ENCODE results near the gene ATP10A. TPM values are rescaled to one million over a fixed set of nuclear protein-coding genes. Genes with fewer than 3 reads are reported as not detected.

Gene ATP10A
- total RNA-seq, 1 experiment from 2014 or later = 3.0 TPM

- Mint-ChIP-seq H3K4me1 (ENCODE audit: low read depth, unreplicated experiment) (no peaks in the 10 kb centered on the region), H3K4me3 (ENCODE audit: low read depth, unreplicated experiment) (no peak overlapping the region), H3K27me3 (ENCODE audit: unreplicated experiment) (no peaks in the 10 kb centered on the region), H3K27ac (ENCODE audit: unreplicated experiment) (no peak overlapping the region), H3K9me3 (ENCODE audit: low read depth, unreplicated experiment) (no peaks in the 10 kb centered on the region), H3K36me3 (ENCODE audit: insufficient read depth, unreplicated experiment) (no peaks in the 10 kb centered on the region)
- CTCF ChIA-PET = no interaction called here
- TF ChIP-seq, protein P1, sequence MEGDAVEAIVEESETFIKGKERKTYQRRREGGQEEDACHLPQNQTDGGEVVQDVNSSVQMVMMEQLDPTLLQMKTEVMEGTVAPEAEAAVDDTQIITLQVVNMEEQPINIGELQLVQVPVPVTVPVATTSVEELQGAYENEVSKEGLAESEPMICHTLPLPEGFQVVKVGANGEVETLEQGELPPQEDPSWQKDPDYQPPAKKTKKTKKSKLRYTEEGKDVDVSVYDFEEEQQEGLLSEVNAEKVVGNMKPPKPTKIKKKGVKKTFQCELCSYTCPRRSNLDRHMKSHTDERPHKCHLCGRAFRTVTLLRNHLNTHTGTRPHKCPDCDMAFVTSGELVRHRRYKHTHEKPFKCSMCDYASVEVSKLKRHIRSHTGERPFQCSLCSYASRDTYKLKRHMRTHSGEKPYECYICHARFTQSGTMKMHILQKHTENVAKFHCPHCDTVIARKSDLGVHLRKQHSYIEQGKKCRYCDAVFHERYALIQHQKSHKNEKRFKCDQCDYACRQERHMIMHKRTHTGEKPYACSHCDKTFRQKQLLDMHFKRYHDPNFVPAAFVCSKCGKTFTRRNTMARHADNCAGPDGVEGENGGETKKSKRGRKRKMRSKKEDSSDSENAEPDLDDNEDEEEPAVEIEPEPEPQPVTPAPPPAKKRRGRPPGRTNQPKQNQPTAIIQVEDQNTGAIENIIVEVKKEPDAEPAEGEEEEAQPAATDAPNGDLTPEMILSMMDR (IDR thresholded peaks at IDR 0.05; ENCODE audit: unreplicated experiment) = no peak
- DNase-seq = no peak
- intact Hi-C loops (cut with micrococcal nuclease; ENCODE audit: unreplicated experiment) = no loop called here
- no TSS peak for BruUV-seq (replicated peaks)
Observed at GRCh38 chr15:25683415-25683814, 179.7 kb downstream of the ATP10A start.

- BruUV-seq (replicated peaks) = no TSS peak
- Mint-ChIP-seq H3K9me3 (ENCODE audit: low read depth, unreplicated experiment) (no peaks in the 10 kb centered on the region), H3K4me1 (ENCODE audit: low read depth, unreplicated experiment) (no peaks in the 10 kb centered on the region), H3K4me3 (ENCODE audit: low read depth, unreplicated experiment) (no peak overlapping the region), H3K27me3 (ENCODE audit: unreplicated experiment) (no peaks in the 10 kb centered on the region), H3K36me3 (ENCODE audit: insufficient read depth, unreplicated experiment) (no peaks in the 10 kb centered on the region), H3K27ac (ENCODE audit: unreplicated experiment) (no peak overlapping the region)
- no peak for DNase-seq
- intact Hi-C loops (cut with micrococcal nuclease; ENCODE audit: unreplicated experiment) = no loop called here
- TF ChIP-seq, protein P1 (IDR thresholded peaks at IDR 0.05; ENCODE audit: unreplicated experiment) = no peak
- CTCF ChIA-PET = no interaction called here
Observed at GRCh38 chr15:25682340-25682739, 180.8 kb downstream of the ATP10A start.

DNA sequence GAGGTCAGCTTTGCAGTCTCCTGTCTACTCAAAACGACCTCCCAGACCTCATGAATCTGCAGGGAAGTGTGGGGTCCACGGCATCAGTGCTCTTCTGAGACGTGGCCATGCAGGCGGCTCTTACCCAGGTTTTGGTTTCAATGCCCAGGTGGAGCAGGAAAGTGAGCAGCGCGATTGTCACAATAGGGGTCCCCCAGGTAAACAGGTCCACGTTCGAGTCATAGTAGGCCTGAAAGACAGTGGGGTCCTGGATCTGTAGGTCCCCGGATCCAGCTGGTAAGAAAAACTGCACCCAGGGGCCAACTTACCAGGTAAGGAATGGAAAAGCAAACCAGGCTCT is 182.5 kb downstream of the ATP10A start:
- intact Hi-C loops (cut with micrococcal nuclease; ENCODE audit: unreplicated experiment) = no loop called here
- H3K4me1 Mint-ChIP-seq (ENCODE audit: low read depth, unreplicated experiment) = no peaks in the 10 kb centered on the region
- no peaks in the 10 kb centered on the region for H3K9me3 Mint-ChIP-seq (ENCODE audit: low read depth, unreplicated experiment)
- BruUV-seq (replicated peaks) = no TSS peak
- CTCF ChIA-PET = no interaction called here
- no peak overlapping the region for H3K27ac Mint-ChIP-seq (ENCODE audit: unreplicated experiment)
- no peaks in the 10 kb centered on the region for H3K36me3 Mint-ChIP-seq (ENCODE audit: insufficient read depth, unreplicated experiment)
- H3K27me3 Mint-ChIP-seq (ENCODE audit: unreplicated experiment) = no peaks in the 10 kb centered on the region
- no peak for DNase-seq
- H3K4me3 Mint-ChIP-seq (ENCODE audit: low read depth, unreplicated experiment) = no peak overlapping the region
- TF ChIP-seq, protein P1 (IDR thresholded peaks at IDR 0.05; ENCODE audit: unreplicated experiment) = no peak

GRCh38 chr15:25679964-25680685 is 183.0 kb downstream of the ATP10A start:
- DNase-seq = no peak
- Mint-ChIP-seq H3K36me3 (ENCODE audit: insufficient read depth, unreplicated experiment) (no peaks in the 10 kb centered on the region), H3K27ac (ENCODE audit: unreplicated experiment) (no peak overlapping the region), H3K9me3 (ENCODE audit: low read depth, unreplicated experiment) (no peaks in the 10 kb centered on the region), H3K4me1 (ENCODE audit: low read depth, unreplicated experiment) (no peaks in the 10 kb centered on the region), H3K27me3 (ENCODE audit: unreplicated experiment) (no peaks in the 10 kb centered on the region), H3K4me3 (ENCODE audit: low read depth, unreplicated experiment) (no peak overlapping the region)
- CTCF ChIA-PET = no interaction called here
- BruUV-seq (replicated peaks) = no TSS peak
- intact Hi-C loops (cut with micrococcal nuclease; ENCODE audit: unreplicated experiment) = no loop called here
- TF ChIP-seq, protein P1 (IDR thresholded peaks at IDR 0.05; ENCODE audit: unreplicated experiment) = no peak

Data from Calu3 (cell line).